ENCODE measurements around the gene MYO18B. TPM values are rescaled to one million over a fixed set of nuclear protein-coding genes. Genes with fewer than 3 reads are reported as not detected.

MYO18B gene
- polyA plus RNA-seq, 3 donors: not detected

- WGBS (ENCODE audit: insufficient coverage): 98% methylated on average over 8 of the region's 15 CpGs
- Mint-ChIP-seq H3K27me3 (ENCODE audit: low read depth in 3 of 3) (no peaks in the 10 kb centered on the region), H3K9me3 (peaks cover 0 to 2% (median 0%) of the 10 kb centered on the region in 7 donors), H3K4me3 (no peak overlapping the region), H3K4me1 (no peaks in the 10 kb centered on the region), H3K27ac (no peak overlapping the region), H3K36me3 (peaks cover 85 to 96% of the 10 kb centered on the region in 2 donors)
- intact Hi-C loops (cut with micrococcal nuclease): no loop called here
- H3K27ac ChIP-seq (ENCODE audit: low read depth in 1 of 2, low read length in 2 of 2): no peak overlapping the region
- no peak for TF ChIP-seq CTCF (IDR thresholded peaks at IDR 0.05)
- H3K9me3 ChIP-seq (replicated peaks in 1 of 2; ENCODE audit: control insufficient read depth in 1 of 2, insufficient read depth in 1 of 2, low read length in 2 of 2): no peaks in the 10 kb centered on the region
- H3K79me2 ChIP-seq (ENCODE audit: insufficient read depth, low read length): no peaks in the 10 kb centered on the region
- no peak overlapping the region for H3K4me2 ChIP-seq (replicated peaks; ENCODE audit: extremely low read depth, low read length, poor library complexity, severe bottlenecking)
- H3K9ac ChIP-seq (ENCODE audit: insufficient read depth, low read length, poor library complexity, severe bottlenecking): no peak overlapping the region
- H3K4me3 ChIP-seq (replicated peaks in 1 of 3; ENCODE audit: low read depth in 2 of 3, low read length in 3 of 3): no peak overlapping the region
- peaks cover 93 to 100% of the 10 kb centered on the region in 2 donors for H3K36me3 ChIP-seq (replicated peaks in 1 of 2; ENCODE audit: control insufficient read depth in 1 of 2, insufficient read depth in 2 of 2, low read length in 2 of 2)
- H2AFZ ChIP-seq (ENCODE audit: insufficient read depth, low read depth, low read length, poor library complexity, severe bottlenecking): no peak overlapping the region
- peaks cover 76% of the 10 kb centered on the region for H4K20me1 ChIP-seq (ENCODE audit: insufficient read depth, low read length)
- H3K4me1 ChIP-seq (ENCODE audit: control insufficient read depth in 1 of 2, insufficient read depth in 2 of 2, low read length in 2 of 2): no peaks in the 10 kb centered on the region
- no peaks in the 10 kb centered on the region for H3K27me3 ChIP-seq (ENCODE audit: control insufficient read depth in 2 of 2, insufficient read depth in 2 of 2, low read length in 2 of 2)
- DNase-seq: no peak
Measured at GRCh38 chr22:25692397-25693267, 49.4 kb upstream of the MYO18B start.

- Histone ChIP-seq H4K20me1 (ENCODE audit: insufficient read depth, low read length) (peaks cover 80% of the 10 kb centered on the region), H3K4me2 (replicated peaks; ENCODE audit: extremely low read depth, low read length, poor library complexity, severe bottlenecking) (no peak overlapping the region), H3K4me3 (replicated peaks in 1 of 3; ENCODE audit: low read depth in 2 of 3, low read length in 3 of 3) (no peak overlapping the region), H3K27ac (ENCODE audit: low read depth in 1 of 2, low read length in 2 of 2) (no peak overlapping the region), H3K9me3 (replicated peaks in 1 of 2; ENCODE audit: control insufficient read depth in 1 of 2, insufficient read depth in 1 of 2, low read length in 2 of 2) (no peaks in the 10 kb centered on the region), H2AFZ (ENCODE audit: insufficient read depth, low read depth, low read length, poor library complexity, severe bottlenecking) (no peak overlapping the region), H3K4me1 (ENCODE audit: control insufficient read depth in 1 of 2, insufficient read depth in 2 of 2, low read length in 2 of 2) (no peaks in the 10 kb centered on the region), H3K9ac (ENCODE audit: insufficient read depth, low read length, poor library complexity, severe bottlenecking) (no peak overlapping the region), H3K36me3 (replicated peaks in 1 of 2; ENCODE audit: control insufficient read depth in 1 of 2, insufficient read depth in 2 of 2, low read length in 2 of 2) (peaks cover 93 to 100% of the 10 kb centered on the region in 2 donors), H3K79me2 (ENCODE audit: insufficient read depth, low read length) (no peaks in the 10 kb centered on the region), H3K27me3 (ENCODE audit: control insufficient read depth in 2 of 2, insufficient read depth in 2 of 2, low read length in 2 of 2) (no peaks in the 10 kb centered on the region)
- intact Hi-C loops (cut with micrococcal nuclease): no loop called here
- WGBS (ENCODE audit: insufficient coverage): 100% methylated on average over 3 of the region's 4 CpGs
- Mint-ChIP-seq H3K9me3 (peaks cover 0 to 2% (median 0%) of the 10 kb centered on the region in 7 donors), H3K27me3 (ENCODE audit: low read depth in 3 of 3) (no peaks in the 10 kb centered on the region), H3K4me1 (no peaks in the 10 kb centered on the region), H3K36me3 (peaks cover 87 to 96% of the 10 kb centered on the region in 2 donors), H3K4me3 (no peak overlapping the region), H3K27ac (no peak overlapping the region)
- no peak for TF ChIP-seq CTCF (IDR thresholded peaks at IDR 0.05)
- DNase-seq: no peak
Measured at GRCh38 chr22:25693268-25693565, 48.8 kb upstream of the MYO18B start.
